Astrocyte (in vitro differentiated cells and primary cell): Measurements from ENCODE around the gene ANGPTL1.

Experiments used
- EZH2 ChIP-seq: IDR thresholded peaks from 2 replicates; pipeline ENCODE4 v1.6.1; 2012; ENCODE audit warnings: mild to moderate bottlenecking, low read length, inconsistent platforms; ENCODE audit not compliant: insufficient read depth
- TF ChIP-seq, protein P1 (sequence below): IDR thresholded peaks from 2 replicates; pipeline ENCODE4 v1.5.1; 2011; ENCODE audit warnings: low read depth, mild to moderate bottlenecking, inconsistent platforms, low read length, moderate library complexity; ENCODE audit not compliant: insufficient read depth

- TF ChIP-seq, protein P1, sequence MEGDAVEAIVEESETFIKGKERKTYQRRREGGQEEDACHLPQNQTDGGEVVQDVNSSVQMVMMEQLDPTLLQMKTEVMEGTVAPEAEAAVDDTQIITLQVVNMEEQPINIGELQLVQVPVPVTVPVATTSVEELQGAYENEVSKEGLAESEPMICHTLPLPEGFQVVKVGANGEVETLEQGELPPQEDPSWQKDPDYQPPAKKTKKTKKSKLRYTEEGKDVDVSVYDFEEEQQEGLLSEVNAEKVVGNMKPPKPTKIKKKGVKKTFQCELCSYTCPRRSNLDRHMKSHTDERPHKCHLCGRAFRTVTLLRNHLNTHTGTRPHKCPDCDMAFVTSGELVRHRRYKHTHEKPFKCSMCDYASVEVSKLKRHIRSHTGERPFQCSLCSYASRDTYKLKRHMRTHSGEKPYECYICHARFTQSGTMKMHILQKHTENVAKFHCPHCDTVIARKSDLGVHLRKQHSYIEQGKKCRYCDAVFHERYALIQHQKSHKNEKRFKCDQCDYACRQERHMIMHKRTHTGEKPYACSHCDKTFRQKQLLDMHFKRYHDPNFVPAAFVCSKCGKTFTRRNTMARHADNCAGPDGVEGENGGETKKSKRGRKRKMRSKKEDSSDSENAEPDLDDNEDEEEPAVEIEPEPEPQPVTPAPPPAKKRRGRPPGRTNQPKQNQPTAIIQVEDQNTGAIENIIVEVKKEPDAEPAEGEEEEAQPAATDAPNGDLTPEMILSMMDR = no peak
- TF ChIP-seq EZH2 = no peak
Measured at GRCh38 chr1:178821134-178821866, 49.6 kb downstream of the ANGPTL1 start.
